Omental fat pad (tissue), 4 donors: ENCODE measurements around the gene FOXO3. TPM values are rescaled to one million over a fixed set of nuclear protein-coding genes. Genes with fewer than 3 reads are reported as not detected.

Experiments
- ATAC-seq: fragments of 150-250 bp; one replicate; pipeline ENCODE4 v1.9.1; 2016; ENCODE audit warnings: mild to moderate bottlenecking, moderate library complexity; ENCODE audit not compliant: low FRiP score
- DNase-seq: peaks from one replicate; pipeline ENCODE4 v3.0.0-alpha.2; 2019; ENCODE audit warnings: low spot score
- total RNA-seq, 4 donors: library from RNA; depleted of rRNA; stranded (reverse); fragments of >200 nt; gene quantifications; one replicate each; pipeline ENCODE4 v1.1.0, GENCODE V29; 2016
- TF ChIP-seq, protein P1 (sequence below), 3 donors: fragments of 450-650 bp; IDR thresholded peaks; one replicate each; pipeline ENCODE4 v1.5.1; 2016 to 2017; ENCODE audit warnings: antibody characterized with exemption in 3 of 3, mild to moderate bottlenecking in 3 of 3, moderate library complexity in 2 of 3

Gene FOXO3
- total RNA-seq, 4 donors from 2014 or later = 92.9 to 129 (median 113) TPM

DNA sequence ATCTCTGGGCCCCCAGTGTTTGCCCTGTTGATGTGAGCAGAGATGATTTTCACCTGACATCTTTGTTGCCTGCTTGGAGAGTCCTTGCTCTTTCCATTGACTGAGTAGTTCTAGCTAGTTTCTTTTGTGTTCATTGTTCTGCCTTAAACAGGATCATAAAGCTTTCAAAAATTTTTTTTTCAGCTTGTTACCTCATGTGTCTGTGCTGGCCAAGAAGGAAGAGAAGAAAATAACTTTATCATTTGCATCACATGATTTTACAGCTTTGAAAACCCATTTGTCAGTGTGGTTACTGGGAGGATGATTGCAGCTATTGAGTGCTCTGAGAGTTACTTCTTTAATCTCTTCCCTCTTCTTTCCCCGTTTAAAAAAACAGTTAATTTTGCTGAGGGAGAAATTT, 16.0 kb downstream of the FOXO3 start:
- TF ChIP-seq, protein P1, sequence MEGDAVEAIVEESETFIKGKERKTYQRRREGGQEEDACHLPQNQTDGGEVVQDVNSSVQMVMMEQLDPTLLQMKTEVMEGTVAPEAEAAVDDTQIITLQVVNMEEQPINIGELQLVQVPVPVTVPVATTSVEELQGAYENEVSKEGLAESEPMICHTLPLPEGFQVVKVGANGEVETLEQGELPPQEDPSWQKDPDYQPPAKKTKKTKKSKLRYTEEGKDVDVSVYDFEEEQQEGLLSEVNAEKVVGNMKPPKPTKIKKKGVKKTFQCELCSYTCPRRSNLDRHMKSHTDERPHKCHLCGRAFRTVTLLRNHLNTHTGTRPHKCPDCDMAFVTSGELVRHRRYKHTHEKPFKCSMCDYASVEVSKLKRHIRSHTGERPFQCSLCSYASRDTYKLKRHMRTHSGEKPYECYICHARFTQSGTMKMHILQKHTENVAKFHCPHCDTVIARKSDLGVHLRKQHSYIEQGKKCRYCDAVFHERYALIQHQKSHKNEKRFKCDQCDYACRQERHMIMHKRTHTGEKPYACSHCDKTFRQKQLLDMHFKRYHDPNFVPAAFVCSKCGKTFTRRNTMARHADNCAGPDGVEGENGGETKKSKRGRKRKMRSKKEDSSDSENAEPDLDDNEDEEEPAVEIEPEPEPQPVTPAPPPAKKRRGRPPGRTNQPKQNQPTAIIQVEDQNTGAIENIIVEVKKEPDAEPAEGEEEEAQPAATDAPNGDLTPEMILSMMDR (IDR thresholded peaks at IDR 0.05) = no peak
- no peak for DNase-seq
- ATAC-seq = no peak

DNA sequence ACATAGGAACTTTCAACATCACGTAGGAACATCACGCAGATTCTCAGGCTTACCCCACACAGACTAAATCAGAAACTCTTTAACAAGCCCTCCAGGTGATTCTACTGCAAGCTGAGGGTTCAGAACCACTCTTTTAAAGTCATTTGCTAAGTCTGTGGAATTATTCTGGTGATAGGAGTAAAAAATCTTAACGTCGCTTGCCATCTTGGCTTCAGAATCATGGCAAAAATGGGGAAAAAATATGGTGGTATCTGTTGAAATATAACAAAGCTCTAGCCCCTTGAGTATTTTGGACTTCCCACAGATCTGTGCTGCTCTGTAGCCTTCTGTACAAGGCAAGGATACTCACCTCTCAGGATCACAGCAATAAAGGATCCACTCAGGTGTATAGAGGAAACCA, 17.4 kb downstream of the FOXO3 start:
- ATAC-seq (no peak), DNase-seq (no peak)
- TF ChIP-seq, protein P1 (IDR thresholded peaks at IDR 0.05) = no peak

DNA sequence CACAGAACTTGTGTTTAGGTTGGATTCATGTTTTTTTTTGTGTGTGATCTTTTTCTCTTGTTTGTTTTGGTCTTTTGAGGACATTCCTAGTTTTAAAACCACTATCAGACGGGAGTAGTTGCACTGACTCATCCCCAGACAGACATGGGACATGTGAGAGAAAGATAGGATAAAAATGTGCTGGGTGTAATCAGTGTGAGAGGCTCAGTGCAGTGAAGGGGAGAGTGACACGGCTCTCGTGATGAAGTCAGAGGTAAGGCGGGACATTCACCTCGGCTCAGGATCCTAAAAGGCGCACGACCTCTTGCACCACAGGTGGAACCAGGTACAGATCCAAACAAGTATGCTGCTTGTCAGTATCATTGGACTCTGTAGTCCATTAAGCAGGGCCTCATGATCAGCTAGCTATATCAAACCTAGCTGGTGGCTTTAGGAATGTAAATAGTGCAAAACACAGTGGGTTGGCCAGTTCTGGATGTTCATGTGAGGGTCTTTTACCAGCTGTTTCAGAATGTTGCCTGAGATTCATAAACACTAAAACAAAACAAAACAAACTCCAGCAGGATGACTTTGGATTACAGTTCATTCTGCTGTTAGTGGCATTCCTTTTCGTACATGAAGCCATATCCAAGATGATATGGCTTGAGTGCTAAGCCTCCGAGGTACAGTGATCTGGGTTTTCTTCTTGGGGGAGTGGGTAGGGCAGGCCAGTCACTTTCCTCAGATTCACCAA, 18.0 kb downstream of the FOXO3 start:
- DNase-seq = no peak
- ATAC-seq = peak; percentile 46
- TF ChIP-seq, protein P1 (IDR thresholded peaks at IDR 0.05) = no peak

DNA sequence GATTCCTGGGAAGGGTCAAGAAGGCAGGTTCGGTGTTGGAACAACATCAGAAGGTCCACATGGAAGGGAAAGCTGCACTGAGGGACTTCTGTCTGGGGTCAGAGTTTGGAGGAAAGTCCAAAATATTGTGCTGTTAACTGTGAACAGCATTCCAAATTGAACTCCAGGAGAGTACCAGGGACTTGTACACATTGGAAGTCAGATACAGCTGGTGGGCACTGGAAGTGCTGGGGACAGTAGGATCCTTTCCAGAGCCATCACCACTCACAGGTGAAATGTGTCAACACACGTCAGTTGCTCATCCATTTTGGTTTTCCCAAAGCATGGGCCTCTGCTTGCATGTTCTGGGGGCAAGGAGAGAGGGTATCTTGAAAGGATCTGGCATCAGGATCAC, 18.6 kb downstream of the FOXO3 start:
- TF ChIP-seq, protein P1 (IDR thresholded peaks at IDR 0.05) = no peak
- no peak for ATAC-seq
- DNase-seq = no peak

DNA sequence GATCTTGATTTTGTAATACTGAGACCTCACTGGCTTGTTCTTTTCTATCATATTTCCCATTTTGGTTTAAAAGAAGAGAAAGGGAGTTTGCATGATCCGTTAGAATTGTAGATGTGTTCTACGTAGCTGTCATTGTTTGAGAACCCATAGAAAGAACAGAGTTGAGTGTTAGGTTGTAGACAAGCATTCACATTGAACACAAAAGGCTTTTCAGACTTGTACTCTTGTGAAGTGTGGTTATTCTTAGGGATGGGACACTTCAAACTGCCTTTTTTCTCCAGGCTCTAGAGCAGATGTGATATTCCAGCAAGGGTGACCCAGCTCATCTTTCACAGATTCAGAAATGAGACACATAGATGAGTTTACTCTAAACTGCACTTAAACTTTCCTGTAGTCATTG, 19.9 kb downstream of the FOXO3 start:
- no peak for DNase-seq
- no peak for ATAC-seq
- TF ChIP-seq, protein P1 (IDR thresholded peaks at IDR 0.05) = no peak

DNA sequence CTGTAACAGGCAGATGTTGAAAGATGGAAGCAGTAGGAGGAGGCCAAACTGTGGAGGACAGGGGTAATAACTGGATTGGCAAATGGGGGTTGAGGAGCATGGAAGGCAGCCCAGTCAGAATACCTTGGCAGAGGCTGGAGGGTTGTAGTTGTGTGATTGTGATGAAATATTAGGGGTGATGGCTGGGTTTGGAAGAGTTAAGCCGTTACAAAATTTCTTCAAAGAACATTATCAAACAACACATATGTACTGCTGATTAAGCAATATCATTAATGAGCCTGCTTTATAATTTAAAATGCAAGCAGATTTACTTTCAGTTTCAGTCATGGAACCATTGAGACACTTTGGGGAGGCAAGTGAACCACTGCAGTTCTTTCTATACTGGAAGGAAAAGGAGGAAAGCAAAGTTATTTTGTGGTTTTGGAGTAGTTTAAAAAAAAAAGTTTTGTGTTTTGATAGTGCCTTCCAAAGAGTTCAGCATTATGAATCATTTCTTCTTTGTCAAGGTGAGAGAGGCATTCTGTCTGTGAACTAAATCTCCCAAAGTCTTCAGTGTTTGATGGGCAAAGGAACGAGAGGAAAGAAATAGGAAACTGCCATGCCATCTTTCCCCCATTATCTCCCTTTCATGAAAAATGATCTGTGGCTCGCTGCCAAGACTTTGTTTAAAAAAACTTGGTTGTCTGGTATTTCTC, 20.7 kb downstream of the FOXO3 start:
- DNase-seq (no peak), ATAC-seq (peak; percentile 84)
- TF ChIP-seq, protein P1 (IDR thresholded peaks at IDR 0.05) = no peak
